Fibroblast of upper back skin (primary cell): ENCODE results near the gene WBP1L.
A peak's percentile ranks its signal among the peaks of the same experiment; 100 is the strongest.
"Not testable (repeated sequence)": the region's sequence is repeated elsewhere in the genome, so short reads cannot be mapped to it uniquely, and the experiment has no call there.

Experiments used
- DNase-seq: peaks from one replicate; pipeline ENCODE4 v3.0.0-alpha.2; 2013

WBP1L gene

DNA sequence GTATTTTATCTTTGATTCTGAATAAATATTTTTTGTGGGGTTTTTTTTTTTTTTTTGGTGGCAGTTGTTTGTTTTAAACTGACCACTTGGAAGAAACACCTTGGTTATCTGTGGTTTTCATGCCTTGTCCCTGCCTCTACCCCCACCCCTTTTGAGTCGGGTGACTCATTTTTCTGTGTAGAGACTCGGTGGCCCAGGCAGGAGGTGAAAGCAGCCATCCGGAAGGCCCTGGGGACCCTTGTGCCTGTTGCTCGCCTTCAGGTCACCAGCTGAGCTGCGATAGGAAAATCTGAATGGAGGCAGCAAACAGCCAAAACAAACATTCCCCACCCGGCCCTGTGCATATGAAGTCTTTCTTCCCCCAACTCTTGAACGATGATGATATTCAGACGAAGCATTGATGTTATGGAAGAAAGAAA is 70.7 kb downstream of the WBP1L start:
- DNase-seq: no peak

- peak; percentile 55 for DNase-seq
Measured at GRCh38 chr10:102814873-102815661, 71.3 kb downstream of the WBP1L start.

DNA sequence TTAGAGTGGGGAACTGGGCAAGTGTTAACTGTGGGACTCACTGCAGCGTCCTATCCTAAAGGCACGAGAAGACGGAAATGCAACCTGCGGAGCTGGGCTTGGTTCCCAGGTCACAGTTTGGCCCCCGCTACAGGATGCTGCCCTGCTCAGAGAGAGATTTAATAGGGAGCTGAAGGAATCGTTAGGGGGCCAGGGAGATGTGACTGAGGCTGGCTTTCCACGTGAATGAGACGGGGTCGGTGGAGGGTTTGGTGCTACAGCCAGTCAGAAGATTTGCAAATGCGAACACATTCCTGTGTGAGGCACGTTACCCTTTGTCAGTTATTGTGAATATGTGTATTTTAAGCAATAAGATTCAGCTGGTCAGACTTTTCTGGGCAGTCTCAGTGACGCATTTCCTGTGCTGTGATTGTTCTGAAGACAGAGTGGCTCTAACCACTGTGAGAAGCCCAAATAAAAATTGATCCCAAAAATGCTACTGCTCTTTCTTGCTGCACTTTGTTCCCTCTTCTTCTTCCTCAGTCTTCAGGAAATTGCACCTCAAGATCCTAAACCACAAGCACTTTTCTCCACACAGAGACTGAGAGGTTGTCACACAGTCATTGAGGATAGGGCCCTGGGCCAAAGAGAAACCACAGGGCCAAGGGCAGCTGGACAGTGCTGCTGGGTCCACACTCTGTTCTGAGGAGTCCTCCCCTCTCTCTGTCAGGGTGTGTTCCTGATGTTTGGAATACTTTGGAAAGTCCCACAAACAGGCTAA is 72.2 kb downstream of the WBP1L start:
- DNase-seq: peak; percentile 62

DNA sequence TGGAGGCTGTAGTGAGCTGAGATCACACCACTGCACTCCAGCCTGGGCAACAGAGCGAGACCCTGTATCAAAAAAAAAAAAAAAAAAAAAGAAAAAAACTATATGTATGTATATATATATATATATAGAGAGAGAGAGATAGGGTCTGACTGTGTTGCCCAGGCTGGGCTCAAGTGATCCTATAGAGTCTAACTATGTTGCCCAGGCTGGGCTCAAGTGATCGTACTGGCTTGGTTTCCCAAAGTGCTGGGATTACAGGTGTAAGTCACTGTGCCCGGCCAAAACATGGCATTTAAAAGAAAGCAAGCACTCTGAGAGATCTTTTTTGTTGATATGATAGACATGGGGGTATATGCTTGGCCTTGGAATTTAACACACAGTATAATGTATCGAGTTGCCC is 73.4 kb downstream of the WBP1L start:
- DNase-seq: no peak

DNA sequence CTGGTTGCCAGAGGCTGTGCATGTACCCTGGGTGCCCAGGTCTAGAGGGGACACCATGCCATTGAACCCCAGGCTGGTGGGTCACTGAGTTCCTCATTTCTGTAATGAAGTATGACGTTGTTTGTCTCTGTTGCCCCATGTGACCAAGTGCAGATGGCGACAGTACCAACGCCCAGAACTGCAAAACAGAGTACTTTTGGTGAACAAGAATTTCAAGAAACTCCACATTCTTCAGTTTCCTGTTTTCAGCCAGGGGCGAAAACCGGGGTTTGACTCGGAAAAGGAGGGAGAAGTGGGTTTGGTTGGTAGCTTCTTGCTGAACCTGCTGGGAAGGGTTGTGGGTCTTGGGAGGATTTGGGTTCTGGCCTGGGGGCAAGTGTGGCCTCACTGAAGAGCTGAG is 75.3 kb downstream of the WBP1L start:
- DNase-seq: no peak

- not testable (repeated sequence) for DNase-seq
Measured at GRCh38 chr10:102820008-102820407, 76.3 kb downstream of the WBP1L start.

- no peak for DNase-seq
Measured at GRCh38 chr10:102822222-102822621, 78.5 kb downstream of the WBP1L start.

- DNase-seq: no peak
Measured at GRCh38 chr10:102824664-102825063, 80.9 kb downstream of the WBP1L start.

- DNase-seq: no peak
Measured at GRCh38 chr10:102826148-102826796, 82.5 kb downstream of the WBP1L start.

GRCh38 chr10:102827597-102827975 is 83.8 kb downstream of the WBP1L start:
- DNase-seq: no peak

DNA sequence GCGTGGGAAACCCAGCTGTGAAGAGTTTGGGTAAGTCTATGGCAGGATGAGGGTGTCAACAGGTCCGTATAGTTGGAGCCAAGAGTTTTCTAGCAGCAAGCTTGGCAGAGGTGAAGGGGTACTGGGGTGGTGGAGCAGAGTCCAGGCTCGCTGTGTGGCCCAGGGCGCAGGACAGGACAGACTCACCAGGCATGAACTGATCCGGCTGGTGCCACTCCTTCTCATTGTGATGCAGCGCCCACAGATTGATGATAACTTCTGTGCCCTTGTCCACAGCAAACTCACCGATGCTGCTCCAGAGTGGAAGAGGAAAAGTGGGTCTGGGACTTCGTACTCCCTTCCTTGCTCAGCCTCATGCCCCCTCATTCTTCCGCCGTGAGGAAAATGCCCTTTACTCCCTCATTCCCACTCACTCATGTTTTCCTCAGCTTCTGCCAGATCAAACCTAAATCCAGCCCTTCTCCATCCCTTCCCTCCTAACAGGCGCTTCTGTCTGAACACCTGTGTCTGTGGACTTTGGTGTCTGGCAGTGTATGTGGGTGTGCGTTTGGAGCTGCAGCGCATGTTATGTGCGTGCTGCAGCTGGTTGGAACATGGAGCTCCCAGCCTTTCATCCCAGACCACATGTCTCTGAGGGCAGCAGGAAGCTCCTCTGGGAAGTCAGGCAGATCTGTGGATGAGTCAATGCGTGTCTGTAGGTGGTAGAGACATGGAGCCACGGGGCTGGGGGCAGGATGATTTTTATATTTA is 87.7 kb downstream of the WBP1L start:
- peak; percentile 76 for DNase-seq

- DNase-seq: no peak
Measured at GRCh38 chr10:102832248-102832647, 88.5 kb downstream of the WBP1L start.

DNA sequence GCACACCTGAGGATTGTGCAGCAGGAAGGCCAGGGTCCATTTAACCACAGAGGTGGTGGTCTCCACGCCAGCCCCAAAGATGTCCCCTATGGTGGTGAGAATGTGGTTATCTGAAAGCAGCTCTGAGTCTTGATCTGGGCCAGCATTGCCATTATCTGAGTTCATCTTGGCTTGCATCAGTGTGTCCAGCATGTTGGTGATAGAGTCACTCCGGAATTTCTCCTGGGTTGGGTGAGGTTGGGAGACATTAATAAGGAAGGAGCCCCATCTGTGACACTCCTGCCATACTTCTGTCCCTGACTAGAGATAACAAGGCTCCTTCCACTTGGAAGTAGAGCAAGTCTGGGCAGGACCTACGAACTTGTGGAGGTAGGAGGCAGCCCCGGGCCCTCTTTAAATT is 89.2 kb downstream of the WBP1L start:
- DNase-seq: peak; percentile 32

- no peak for DNase-seq
Measured at GRCh38 chr10:102834143-102834542, 90.4 kb downstream of the WBP1L start.

- peak; percentile 77 for DNase-seq
Measured at GRCh38 chr10:102835007-102835482, 91.3 kb downstream of the WBP1L start.

- peak; percentile 34 for DNase-seq
Measured at GRCh38 chr10:102837230-102837721, 93.5 kb downstream of the WBP1L start, which contains the start of gene CYP17A1. TSS of gene CYP17A1 (minus strand) at chr10:102837413. CDS start at chr10:102837361, 52 bp downstream.

DNA sequence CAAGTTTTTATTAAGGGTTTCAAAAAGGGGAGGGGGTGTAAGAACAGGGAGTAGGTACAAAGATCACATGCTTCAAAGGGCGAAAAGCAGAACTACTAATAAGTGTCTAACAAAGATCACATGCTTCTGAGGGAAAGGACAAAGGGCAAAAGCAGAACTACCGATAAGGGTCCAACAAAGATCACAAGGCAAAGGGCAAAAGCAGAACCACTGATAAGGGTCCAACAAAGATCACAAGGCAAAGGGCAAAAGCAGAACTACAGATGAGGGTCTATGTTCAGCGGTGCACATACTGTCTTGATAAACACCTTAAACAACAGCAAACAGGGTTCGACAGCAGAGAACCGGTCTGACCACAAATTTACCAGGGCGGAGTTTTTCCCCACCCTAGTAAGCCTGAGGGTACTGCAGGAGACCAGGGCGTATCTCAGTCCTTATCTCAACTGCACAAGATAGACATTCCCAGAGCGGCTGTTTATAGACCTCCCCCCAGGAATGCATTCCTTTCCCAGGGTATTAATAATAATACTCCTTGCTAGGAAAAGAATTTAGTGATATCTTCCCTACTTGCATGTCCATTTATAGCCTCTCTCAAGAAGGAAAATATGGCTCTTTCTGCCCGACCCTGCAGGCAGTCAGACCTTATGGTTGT is 94.7 kb downstream of the WBP1L start:
- DNase-seq: not testable (repeated sequence)

DNA sequence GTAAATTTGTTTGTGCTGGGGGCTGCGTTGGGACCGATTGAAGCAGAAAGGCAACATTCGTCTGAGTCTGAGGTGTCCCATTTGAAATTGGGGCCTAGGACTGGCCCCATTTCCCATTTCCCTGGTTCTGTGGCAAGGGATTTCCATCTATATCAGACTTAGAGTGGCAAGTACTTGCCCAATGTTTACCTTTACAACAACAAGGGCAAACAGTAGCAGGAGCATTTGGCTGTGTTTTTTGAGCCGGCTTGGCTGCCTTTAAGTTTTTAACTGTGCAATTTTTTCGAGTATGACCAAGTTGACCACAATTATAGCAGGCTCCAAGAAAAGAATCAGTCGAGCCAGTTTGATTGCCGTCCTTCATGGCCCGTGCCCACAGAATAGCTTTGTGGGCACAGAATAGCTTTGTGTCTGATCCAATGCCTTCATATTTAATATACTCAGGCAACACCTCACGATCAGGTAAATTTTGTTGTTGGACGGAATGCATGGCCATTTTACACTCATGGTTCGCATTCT is 98.1 kb downstream of the WBP1L start:
- no peak for DNase-seq

- DNase-seq: not testable (repeated sequence)
Measured at GRCh38 chr10:102843139-102843538, 99.4 kb downstream of the WBP1L start.

DNA sequence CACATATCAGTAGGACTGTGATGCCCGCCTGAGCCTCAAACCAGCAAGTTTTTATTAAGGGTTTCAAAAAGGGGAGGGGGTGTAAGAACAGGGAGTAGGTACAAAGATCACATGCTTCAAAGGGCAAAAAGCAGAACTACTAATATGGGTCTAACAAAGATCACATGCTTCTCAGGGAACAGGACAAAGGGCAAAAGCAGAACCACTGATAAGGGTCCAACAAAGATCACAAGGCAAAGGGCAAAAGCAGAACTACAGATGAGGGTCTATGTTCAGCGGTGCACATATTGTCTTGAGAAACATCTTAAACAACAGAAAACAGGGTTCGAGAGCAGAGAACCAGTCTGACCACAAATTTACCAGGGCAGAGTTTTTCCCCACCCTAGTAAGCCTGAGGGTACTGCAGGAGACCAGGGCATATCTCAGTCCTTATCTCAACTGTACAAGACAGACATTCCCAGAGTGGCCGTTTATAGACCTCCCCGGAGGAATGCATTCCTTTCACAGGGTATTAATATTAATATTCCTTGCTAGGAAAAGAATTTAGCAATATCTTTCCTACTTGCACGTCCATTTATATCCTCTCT is 100.5 kb downstream of the WBP1L start:
- DNase-seq: not testable (repeated sequence)

DNA sequence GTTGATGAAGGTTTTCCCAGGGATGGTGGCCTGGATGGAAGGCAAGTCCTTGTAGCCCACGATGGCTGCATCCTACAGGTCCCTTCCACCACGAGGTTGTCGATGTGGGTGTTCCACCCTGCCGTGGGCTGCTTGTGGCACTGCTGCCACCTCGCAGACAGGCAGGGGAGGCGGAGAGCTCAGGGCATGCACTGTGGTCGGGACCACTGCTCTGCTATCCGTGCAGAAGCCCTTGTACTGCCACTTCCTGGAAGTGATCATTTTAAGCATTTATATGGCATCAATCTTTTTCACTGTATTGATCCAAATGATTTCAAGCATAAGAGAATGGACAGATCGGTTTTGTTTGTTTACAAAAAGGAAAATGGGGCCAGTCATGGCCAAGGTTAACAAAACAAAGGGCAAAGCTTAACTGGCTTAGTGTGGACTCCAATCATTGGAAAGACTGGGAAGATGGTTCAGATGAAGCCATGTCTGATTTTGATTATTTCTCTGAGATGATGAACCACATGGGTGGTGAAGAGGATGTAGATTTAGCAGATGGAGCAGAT is 101.7 kb downstream of the WBP1L start:
- no peak for DNase-seq
